Measurements from ENCODE around the gene PCDHA9. TPM values are rescaled to one million over a fixed set of nuclear protein-coding genes. Genes with fewer than 3 reads are reported as not detected.
"Not testable (repeated sequence)": the region's sequence is repeated elsewhere in the genome, so short reads cannot be mapped to it uniquely, and the experiment has no call there.

Gene PCDHA9, protein sequence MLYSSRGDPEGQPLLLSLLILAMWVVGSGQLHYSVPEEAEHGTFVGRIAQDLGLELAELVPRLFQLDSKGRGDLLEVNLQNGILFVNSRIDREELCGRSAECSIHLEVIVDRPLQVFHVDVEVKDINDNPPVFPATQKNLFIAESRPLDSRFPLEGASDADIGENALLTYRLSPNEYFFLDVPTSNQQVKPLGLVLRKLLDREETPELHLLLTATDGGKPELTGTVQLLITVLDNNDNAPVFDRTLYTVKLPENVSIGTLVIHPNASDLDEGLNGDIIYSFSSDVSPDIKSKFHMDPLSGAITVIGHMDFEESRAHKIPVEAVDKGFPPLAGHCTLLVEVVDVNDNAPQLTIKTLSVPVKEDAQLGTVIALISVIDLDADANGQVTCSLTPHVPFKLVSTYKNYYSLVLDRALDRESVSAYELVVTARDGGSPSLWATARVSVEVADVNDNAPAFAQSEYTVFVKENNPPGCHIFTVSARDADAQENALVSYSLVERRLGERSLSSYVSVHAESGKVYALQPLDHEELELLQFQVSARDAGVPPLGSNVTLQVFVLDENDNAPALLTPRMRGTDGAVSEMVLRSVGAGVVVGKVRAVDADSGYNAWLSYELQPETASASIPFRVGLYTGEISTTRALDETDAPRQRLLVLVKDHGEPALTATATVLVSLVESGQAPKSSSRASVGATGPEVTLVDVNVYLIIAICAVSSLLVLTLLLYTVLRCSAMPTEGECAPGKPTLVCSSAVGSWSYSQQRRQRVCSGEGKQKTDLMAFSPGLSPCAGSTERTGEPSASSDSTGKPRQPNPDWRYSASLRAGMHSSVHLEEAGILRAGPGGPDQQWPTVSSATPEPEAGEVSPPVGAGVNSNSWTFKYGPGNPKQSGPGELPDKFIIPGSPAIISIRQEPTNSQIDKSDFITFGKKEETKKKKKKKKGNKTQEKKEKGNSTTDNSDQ
- total RNA-seq (0.90 TPM), polyA plus RNA-seq (0.03 TPM)

DNA sequence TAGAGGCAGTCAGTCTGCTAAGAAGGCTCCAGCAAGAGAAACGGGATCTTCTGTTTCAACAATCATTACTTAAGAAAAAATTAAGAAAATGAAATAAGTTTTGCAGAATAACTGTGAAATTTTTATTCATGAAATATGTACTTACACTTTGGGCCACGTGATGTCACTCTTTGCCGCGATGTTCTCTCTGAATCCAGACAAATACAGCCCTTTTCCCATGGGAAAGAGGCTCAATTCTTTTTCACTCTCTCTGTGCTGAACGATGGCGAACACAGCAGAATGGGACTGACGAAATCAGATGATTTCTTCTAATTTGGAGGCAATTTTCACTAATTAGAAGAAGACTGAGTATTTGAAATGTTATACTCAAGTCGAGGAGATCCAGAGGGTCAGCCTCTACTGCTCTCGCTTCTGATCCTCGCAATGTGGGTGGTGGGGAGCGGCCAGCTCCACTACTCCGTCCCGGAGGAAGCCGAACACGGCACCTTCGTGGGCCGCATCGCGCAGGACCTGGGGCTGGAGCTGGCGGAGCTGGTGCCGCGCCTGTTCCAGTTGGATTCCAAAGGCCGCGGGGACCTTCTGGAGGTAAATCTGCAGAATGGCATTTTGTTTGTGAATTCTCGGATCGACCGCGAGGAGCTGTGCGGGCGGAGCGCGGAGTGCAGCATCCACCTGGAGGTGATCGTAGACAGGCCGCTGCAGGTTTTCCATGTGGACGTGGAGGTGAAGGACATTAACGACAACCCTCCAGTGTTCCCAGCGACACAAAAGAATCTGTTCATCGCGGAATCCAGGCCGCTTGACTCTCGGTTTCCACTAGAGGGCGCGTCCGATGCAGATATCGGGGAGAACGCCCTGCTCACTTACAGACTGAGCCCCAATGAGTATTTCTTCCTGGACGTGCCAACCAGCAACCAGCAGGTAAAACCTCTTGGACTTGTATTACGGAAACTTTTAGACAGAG lies at the start of gene PCDHA9:
PCDHA9 (plus strand) TSS at position 244 of the 964 bp plus-strand sequence; CDS start at position 358, 114 bp downstream.
- H3K27ac ChIP-seq (ENCODE audit: low read depth); H3K36me3 ChIP-seq (ENCODE audit: insufficient read depth); DNase-seq (ENCODE audit: extremely low spot score); H3K4me3 ChIP-seq (ENCODE audit: low read depth, low read length); H3K4me1 ChIP-seq (ENCODE audit: insufficient read depth): not testable (repeated sequence)
- 19% methylated on average over 46 of the region's 48 CpGs for WGBS

DNA sequence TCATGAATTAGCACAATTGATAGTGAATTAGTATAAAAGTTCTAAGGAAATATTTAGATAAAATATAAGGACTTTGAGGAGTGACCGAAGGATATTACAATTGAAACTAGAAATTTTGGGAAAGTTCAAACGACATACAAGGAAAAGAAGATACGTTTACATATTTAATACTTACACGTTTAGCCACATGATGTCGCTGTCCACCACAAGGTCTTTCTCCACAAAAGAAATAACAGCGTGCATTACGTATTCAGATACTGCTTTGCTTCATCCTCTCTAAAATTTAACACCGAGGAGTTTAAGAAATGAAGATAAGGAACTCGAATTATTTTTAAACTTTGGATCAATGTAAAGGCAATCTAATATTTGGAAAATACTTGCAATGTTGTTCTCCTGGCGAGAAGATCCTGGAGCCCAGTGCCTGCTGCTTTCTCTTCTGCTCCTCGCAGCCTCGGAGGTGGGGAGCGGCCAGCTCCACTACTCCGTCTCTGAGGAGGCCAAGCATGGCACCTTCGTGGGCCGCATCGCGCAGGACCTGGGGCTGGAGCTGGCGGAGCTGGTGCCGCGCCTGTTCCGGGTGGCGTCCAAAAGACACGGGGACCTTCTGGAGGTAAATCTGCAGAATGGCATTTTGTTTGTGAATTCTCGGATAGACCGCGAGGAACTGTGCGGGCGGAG lies 47.2 kb upstream of the PCDHA9 start, which contains the start of gene PCDHA3:
PCDHA3 (plus strand) TSS at position 242 of the 678 bp plus-strand sequence.
- no peaks in the 10 kb centered on the region for H3K36me3 ChIP-seq (ENCODE audit: insufficient read depth)
- no peak within 1 kb of the TSS for H3K27ac ChIP-seq (ENCODE audit: low read depth)
- H3K4me3 ChIP-seq (ENCODE audit: low read depth, low read length) = no peak within 1 kb of the TSS
- no peak for DNase-seq (ENCODE audit: extremely low spot score)
- H3K4me1 ChIP-seq (ENCODE audit: insufficient read depth) = no peaks in the 10 kb centered on the region
- WGBS = 14% methylated on average over 29 of the region's 29 CpGs

DNA sequence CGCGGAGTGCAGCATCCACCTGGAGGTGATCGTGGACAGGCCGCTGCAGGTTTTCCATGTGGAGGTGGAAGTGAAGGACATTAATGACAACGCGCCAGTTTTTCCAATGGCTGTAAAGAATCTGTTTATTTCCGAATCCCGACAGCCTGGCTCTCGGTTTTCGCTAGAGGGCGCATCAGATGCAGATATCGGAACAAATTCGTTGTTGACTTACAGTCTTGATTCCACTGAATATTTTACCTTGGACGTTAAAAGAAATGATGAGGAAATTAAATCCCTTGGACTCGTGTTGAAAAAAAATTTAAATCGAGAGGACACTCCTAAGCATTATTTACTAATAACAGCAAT lies 46.7 kb upstream of the PCDHA9 start:
- Histone ChIP-seq H3K36me3 (ENCODE audit: insufficient read depth) (no peaks in the 10 kb centered on the region), H3K4me3 (ENCODE audit: low read depth, low read length) (no peak overlapping the region), H3K4me1 (ENCODE audit: insufficient read depth) (no peaks in the 10 kb centered on the region), H3K27ac (ENCODE audit: low read depth) (no peak overlapping the region)
- 13% methylated on average over 16 of the region's 16 CpGs for WGBS
- DNase-seq (ENCODE audit: extremely low spot score) = no peak

DNA sequence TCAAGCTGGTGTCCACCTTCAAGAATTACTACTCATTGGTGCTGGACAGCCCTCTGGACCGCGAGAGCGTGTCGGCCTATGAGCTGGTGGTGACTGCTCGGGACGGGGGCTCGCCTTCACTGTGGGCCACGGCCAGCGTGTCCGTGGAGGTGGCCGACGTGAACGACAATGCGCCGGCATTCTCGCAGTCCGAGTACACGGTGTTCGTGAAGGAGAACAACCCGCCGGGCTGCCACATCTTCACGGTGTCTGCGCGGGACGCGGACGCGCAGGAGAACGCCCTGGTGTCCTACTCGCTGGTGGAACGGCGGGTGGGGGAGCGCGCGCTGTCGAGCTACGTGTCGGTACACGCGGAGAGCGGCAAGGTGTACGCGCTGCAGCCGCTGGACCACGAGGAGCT lies 45.8 kb upstream of the PCDHA9 start:
- not testable (repeated sequence) for H3K4me3 ChIP-seq (ENCODE audit: low read depth, low read length); H3K36me3 ChIP-seq (ENCODE audit: insufficient read depth); H3K4me1 ChIP-seq (ENCODE audit: insufficient read depth); H3K27ac ChIP-seq (ENCODE audit: low read depth); DNase-seq (ENCODE audit: extremely low spot score)
- 45% methylated on average over 45 of the region's 45 CpGs for WGBS

DNA sequence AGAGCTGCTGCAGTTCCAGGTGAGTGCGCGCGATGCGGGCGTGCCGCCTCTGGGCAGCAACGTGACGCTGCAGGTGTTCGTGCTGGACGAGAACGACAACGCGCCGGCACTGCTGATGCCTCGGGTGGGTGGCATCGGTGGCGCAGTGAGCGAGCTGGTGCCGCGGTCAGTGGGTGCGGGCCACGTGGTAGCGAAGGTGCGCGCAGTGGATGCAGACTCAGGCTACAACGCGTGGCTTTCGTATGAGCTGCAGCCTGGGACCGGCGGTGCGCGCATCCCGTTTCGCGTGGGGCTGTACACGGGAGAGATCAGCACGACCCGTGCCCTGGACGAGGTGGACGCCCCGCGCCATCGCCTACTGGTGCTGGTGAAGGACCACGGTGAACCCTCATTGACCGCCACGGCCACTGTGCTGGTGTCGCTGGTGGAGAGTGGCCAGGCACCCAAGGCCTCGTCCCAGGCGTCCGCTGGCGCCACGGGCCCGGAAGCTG lies 45.4 kb upstream of the PCDHA9 start:
- Histone ChIP-seq H3K27ac (ENCODE audit: low read depth) (no peak overlapping the region), H3K4me3 (ENCODE audit: low read depth, low read length) (no peak overlapping the region), H3K36me3 (ENCODE audit: insufficient read depth) (no peaks in the 10 kb centered on the region), H3K4me1 (ENCODE audit: insufficient read depth) (no peaks in the 10 kb centered on the region)
- 43% methylated on average over 53 of the region's 53 CpGs for whole genome bisulfite sequencing
- DNase-seq (ENCODE audit: extremely low spot score) = no peak

DNA sequence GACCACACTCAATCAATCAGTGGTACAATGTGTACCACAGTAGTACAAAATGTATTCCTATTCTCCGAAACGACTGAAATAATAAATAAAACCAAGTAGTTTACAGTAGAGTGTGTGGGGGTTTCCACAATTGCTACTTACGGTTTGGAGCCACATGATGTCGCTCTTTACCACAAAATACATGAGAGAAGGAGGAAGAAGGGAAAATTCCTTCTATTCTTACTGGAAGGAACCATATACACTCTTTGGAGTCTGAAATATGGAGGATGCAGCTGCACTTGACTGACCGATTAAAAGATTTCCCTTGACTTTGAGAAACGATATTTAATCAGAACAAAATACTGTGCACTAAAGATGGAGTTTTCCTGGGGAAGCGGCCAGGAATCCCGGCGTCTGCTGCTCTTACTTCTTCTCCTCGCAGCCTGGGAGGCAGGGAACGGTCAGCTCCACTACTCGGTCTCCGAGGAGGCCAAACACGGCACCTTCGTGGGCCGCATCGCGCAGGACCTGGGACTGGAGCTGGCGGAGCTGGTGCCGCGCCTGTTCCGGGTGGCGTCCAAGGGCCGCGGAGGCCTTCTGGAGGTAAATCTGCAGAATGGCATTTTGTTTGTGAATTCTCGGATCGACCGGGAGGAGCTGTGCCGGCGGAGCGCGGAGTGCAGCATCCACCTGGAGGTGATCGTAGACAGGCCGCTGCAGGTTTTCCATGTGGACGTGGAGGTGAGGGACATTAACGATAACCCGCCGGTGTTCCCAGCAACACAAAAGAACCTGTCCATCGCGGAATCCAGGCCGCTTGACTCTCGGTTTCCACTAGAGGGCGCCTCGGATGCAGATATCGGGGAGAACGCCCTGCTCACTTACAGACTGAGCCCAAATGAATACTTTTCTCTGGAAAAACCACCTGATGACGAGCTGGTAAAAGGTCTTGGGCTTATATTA lies 41.1 kb upstream of the PCDHA9 start, which contains the start of gene PCDHA4:
PCDHA4 (plus strand) TSS at position 235 of the 942 bp plus-strand sequence.
- 14% methylated on average over 38 of the region's 47 CpGs for WGBS
- Histone ChIP-seq H3K4me3 (ENCODE audit: low read depth, low read length) (no peak within 1 kb of the TSS), H3K4me1 (ENCODE audit: insufficient read depth) (no peaks in the 10 kb centered on the region), H3K36me3 (ENCODE audit: insufficient read depth) (no peaks in the 10 kb centered on the region), H3K27ac (ENCODE audit: low read depth) (no peak within 1 kb of the TSS)
- DNase-seq (ENCODE audit: extremely low spot score) = no peak

DNA sequence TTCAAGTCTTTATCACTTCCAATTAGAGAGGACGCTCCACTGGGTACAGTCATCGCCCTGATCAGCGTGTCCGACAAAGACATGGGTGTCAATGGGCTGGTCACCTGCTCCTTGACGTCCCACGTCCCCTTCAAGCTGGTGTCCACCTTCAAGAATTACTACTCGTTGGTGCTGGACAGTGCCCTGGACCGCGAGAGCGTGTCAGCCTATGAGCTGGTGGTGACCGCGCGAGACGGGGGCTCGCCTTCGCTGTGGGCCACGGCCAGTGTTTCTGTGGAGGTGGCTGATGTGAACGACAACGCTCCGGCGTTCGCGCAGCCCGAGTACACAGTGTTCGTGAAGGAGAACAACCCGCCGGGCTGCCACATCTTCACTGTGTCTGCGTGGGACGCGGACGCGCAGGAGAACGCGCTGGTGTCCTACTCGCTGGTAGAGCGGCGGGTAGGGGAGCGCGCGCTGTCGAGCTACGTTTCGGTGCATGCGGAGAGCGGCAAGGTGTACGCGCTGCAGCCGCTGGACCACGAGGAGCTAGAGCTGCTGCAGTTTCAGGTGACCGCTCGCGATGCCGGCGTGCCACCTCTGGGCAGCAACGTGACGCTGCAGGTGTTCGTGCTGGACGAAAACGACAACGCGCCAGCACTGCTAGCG lies 39.8 kb upstream of the PCDHA9 start:
- not testable (repeated sequence) for H3K36me3 ChIP-seq (ENCODE audit: insufficient read depth); DNase-seq (ENCODE audit: extremely low spot score); H3K27ac ChIP-seq (ENCODE audit: low read depth); H3K4me3 ChIP-seq (ENCODE audit: low read depth, low read length); H3K4me1 ChIP-seq (ENCODE audit: insufficient read depth)
- 59% methylated on average over 62 of the region's 62 CpGs for WGBS

DNA sequence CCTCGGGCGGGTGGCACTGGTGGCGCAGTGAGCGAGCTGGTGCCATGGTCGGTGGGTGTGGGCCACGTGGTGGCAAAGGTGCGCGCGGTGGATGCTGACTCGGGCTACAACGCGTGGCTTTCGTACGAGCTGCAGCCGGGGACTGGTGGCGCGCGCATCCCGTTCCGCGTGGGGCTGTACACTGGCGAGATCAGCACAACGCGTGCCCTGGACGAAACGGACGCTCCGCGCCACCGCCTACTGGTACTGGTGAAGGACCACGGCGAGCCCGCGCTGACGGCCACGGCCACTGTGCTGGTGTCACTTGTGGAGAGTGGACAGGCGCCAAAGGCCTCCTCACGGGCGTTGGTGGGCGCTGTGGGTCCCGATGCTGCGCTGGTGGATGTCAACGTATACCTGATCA lies 39.3 kb upstream of the PCDHA9 start:
- WGBS = 65% methylated on average over 43 of the region's 43 CpGs
- Histone ChIP-seq H3K4me3 (ENCODE audit: low read depth, low read length) (no peak overlapping the region), H3K36me3 (ENCODE audit: insufficient read depth) (no peaks in the 10 kb centered on the region), H3K27ac (ENCODE audit: low read depth) (no peak overlapping the region), H3K4me1 (ENCODE audit: insufficient read depth) (no peaks in the 10 kb centered on the region)
- DNase-seq (ENCODE audit: extremely low spot score) = no peak

DNA sequence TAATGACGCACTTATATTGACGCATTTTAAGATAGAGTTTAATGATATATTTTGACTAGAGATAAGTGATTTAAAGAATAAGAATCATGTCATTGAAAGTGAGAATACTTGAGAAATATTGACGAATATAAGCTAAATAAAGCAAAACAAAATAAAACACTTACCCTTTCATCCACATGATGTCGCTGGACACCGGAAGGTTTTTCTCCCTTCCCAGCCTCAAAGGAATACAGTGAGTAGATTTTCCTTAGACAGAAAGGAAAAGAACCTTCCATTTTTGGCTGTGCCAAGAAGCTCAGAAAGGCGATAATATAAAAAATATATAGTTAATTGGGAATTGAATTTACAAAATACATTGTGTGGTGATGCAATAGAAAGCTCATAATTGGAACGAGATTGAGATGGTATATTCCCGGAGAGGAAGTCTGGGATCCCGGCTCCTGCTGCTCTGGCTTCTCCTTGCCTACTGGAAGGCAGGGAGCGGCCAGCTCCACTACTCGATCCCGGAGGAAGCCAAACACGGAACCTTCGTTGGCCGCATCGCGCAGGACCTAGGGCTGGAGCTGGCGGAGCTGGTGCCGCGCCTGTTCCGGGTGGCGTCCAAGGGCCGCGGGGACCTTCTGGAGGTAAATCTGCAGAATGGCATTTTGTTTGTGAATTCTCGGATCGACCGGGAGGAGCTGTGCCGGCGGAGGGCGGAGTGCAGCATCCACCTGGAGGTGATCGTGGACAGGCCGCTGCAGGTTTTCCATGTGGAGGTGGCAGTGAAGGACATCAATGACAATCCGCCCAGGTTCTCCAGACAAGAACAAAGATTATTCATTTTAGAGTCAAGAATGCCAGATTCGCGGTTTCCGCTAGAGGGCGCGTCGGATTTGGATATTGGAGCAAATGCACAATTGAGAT lies 26.6 kb upstream of the PCDHA9 start, which contains the start of gene PCDHA5:
PCDHA5 (plus strand) TSS at position 239 of the 906 bp plus-strand sequence.
- DNase-seq (ENCODE audit: extremely low spot score) = no peak
- no peak within 1 kb of the TSS for H3K4me3 ChIP-seq (ENCODE audit: low read depth, low read length)
- no peaks in the 10 kb centered on the region for H3K4me1 ChIP-seq (ENCODE audit: insufficient read depth)
- no peaks in the 10 kb centered on the region for H3K36me3 ChIP-seq (ENCODE audit: insufficient read depth)
- H3K27ac ChIP-seq (ENCODE audit: low read depth) = no peak within 1 kb of the TSS
- WGBS = 28% methylated on average over 39 of the region's 39 CpGs

DNA sequence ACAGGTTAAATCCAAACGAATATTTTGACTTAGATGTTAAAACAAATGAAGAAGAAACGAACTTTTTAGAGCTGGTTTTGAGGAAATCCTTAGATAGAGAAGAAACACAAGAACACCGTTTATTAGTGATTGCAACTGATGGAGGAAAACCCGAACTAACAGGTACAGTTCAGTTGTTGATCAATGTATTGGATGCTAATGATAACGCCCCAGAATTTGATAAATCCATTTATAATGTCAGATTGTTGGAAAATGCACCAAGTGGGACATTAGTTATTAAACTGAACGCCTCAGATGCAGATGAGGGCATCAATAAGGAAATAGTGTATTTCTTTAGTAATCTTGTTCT lies 25.9 kb upstream of the PCDHA9 start:
- WGBS = 26% methylated on average over 6 of the region's 6 CpGs
- no peaks in the 10 kb centered on the region for H3K36me3 ChIP-seq (ENCODE audit: insufficient read depth)
- H3K4me3 ChIP-seq (ENCODE audit: low read depth, low read length) = no peak overlapping the region
- no peak overlapping the region for H3K27ac ChIP-seq (ENCODE audit: low read depth)
- DNase-seq (ENCODE audit: extremely low spot score) = no peak
- no peaks in the 10 kb centered on the region for H3K4me1 ChIP-seq (ENCODE audit: insufficient read depth)

Measured in urinary bladder (tissue), 4 donors.